Measurements from ENCODE around the gene DNAH8. TPM values are rescaled to one million over a fixed set of nuclear protein-coding genes. Genes with fewer than 3 reads are reported as not detected.
"Not testable (repeated sequence)": the region's sequence is repeated elsewhere in the genome, so short reads cannot be mapped to it uniquely, and the experiment has no call there.

The DNAH8 gene
- total RNA-seq, 1 donor from 2014 or later: not detected

DNA sequence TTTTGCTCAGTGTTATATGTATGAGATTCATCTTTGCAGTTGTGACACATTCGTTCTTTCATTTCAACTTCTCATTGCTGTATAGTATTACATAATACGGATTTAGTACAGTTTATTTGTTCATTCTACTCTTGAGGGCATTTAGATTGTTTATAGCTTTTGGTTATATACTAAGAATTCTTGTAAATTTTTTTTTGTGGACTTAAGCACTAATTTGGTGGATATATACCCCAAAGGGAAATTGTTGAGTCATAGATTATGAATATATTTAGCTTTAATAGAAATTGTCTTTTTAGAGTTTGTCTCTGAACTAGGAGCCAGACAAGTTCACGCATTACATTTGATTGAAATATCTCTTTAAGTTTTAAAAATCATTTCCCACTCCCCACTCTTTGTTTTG lies 79.6 kb downstream of the DNAH8 start:
- Histone ChIP-seq H3K79me2 (ENCODE audit: insufficient read depth, low read length) (no peaks in the 10 kb centered on the region), H3K9me3 (ENCODE audit: insufficient read depth, low read depth, low read length) (no peaks in the 10 kb centered on the region), H2AFZ (ENCODE audit: low read depth, low read length) (no peak overlapping the region), H3K4me3 (ENCODE audit: insufficient read depth, low read depth, low read length) (no peak overlapping the region), H3K4me2 (ENCODE audit: low read length) (no peak overlapping the region), H3K4me1 (ENCODE audit: insufficient read depth, low read length) (no peaks in the 10 kb centered on the region), H3K27ac (ENCODE audit: low read depth, low read length) (no peak overlapping the region), H3K27me3 (ENCODE audit: insufficient read depth, low read length) (no peaks in the 10 kb centered on the region), H3K36me3 (ENCODE audit: insufficient read depth, low read length) (no peaks in the 10 kb centered on the region), H3K9ac (ENCODE audit: low read length) (no peak overlapping the region), H4K20me1 (ENCODE audit: insufficient read depth, low read length) (no peaks in the 10 kb centered on the region)
- peaks cover 12% of the 10 kb centered on the region for H3K27me3 Mint-ChIP-seq (ENCODE audit: low read depth, unreplicated experiment)
- no peak overlapping the region for H3K27ac Mint-ChIP-seq (ENCODE audit: unreplicated experiment)
- H3K4me1 Mint-ChIP-seq (ENCODE audit: low read depth, unreplicated experiment): peaks cover 5% of the 10 kb centered on the region
- DNase-seq (ENCODE audit: low read depth): no peak
- H3K4me3 Mint-ChIP-seq (ENCODE audit: unreplicated experiment): no peak overlapping the region
- TF ChIP-seq, protein P1, sequence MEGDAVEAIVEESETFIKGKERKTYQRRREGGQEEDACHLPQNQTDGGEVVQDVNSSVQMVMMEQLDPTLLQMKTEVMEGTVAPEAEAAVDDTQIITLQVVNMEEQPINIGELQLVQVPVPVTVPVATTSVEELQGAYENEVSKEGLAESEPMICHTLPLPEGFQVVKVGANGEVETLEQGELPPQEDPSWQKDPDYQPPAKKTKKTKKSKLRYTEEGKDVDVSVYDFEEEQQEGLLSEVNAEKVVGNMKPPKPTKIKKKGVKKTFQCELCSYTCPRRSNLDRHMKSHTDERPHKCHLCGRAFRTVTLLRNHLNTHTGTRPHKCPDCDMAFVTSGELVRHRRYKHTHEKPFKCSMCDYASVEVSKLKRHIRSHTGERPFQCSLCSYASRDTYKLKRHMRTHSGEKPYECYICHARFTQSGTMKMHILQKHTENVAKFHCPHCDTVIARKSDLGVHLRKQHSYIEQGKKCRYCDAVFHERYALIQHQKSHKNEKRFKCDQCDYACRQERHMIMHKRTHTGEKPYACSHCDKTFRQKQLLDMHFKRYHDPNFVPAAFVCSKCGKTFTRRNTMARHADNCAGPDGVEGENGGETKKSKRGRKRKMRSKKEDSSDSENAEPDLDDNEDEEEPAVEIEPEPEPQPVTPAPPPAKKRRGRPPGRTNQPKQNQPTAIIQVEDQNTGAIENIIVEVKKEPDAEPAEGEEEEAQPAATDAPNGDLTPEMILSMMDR (IDR thresholded peaks at IDR 0.05; ENCODE audit: insufficient read depth, low read depth, low read length): no peak
- TF ChIP-seq EZH2 (IDR thresholded peaks at IDR 0.05; ENCODE audit: insufficient read depth, low read length): no peak
- no peaks in the 10 kb centered on the region for H3K9me3 Mint-ChIP-seq (ENCODE audit: unreplicated experiment)
- FAIRE-seq: no peak
- H3K36me3 Mint-ChIP-seq (ENCODE audit: low read depth, unreplicated experiment): no peaks in the 10 kb centered on the region

DNA sequence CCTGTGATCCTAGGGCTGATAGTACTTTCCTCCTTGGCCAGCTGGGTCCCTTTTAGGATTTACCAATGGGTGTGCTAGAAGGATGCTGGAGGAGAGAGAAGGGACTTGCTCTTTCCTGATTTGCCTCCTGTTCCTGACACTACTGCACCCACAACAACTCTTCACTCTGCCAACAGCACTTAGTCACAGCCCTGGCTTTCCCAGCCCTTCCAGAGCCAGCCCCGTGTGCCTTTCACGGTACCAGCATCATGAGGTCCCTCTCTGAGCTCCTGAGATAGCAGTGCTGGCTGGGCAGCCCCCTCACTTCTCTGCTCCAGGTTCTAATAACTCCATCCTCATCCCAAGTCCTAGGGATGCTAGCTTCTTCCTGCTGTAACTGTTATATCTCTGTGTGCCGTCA lies 80.9 kb downstream of the DNAH8 start:
- no peaks in the 10 kb centered on the region for H3K36me3 ChIP-seq (ENCODE audit: insufficient read depth, low read length)
- no peaks in the 10 kb centered on the region for H3K79me2 ChIP-seq (ENCODE audit: insufficient read depth, low read length)
- H3K27me3 ChIP-seq (ENCODE audit: insufficient read depth, low read length): no peaks in the 10 kb centered on the region
- FAIRE-seq (no peak), DNase-seq (ENCODE audit: low read depth) (no peak)
- no peak overlapping the region for H3K27ac ChIP-seq (ENCODE audit: low read depth, low read length)
- H3K4me1 Mint-ChIP-seq (ENCODE audit: low read depth, unreplicated experiment): peaks cover 5% of the 10 kb centered on the region
- no peaks in the 10 kb centered on the region for H3K4me1 ChIP-seq (ENCODE audit: insufficient read depth, low read length)
- H3K27me3 Mint-ChIP-seq (ENCODE audit: low read depth, unreplicated experiment): peaks cover 12% of the 10 kb centered on the region
- H3K4me2 ChIP-seq (ENCODE audit: low read length): no peak overlapping the region
- no peaks in the 10 kb centered on the region for H3K36me3 Mint-ChIP-seq (ENCODE audit: low read depth, unreplicated experiment)
- H3K9ac ChIP-seq (ENCODE audit: low read length): no peak overlapping the region
- no peak overlapping the region for H3K27ac Mint-ChIP-seq (ENCODE audit: unreplicated experiment)
- H3K9me3 Mint-ChIP-seq (ENCODE audit: unreplicated experiment): no peaks in the 10 kb centered on the region
- no peak overlapping the region for H3K4me3 ChIP-seq (ENCODE audit: insufficient read depth, low read depth, low read length)
- no peaks in the 10 kb centered on the region for H3K9me3 ChIP-seq (ENCODE audit: insufficient read depth, low read depth, low read length)
- H2AFZ ChIP-seq (ENCODE audit: low read depth, low read length): no peak overlapping the region
- no peak for TF ChIP-seq EZH2 (IDR thresholded peaks at IDR 0.05; ENCODE audit: insufficient read depth, low read length)
- TF ChIP-seq, protein P1 (IDR thresholded peaks at IDR 0.05; ENCODE audit: insufficient read depth, low read depth, low read length): no peak
- H3K4me3 Mint-ChIP-seq (ENCODE audit: unreplicated experiment): no peak overlapping the region
- no peaks in the 10 kb centered on the region for H4K20me1 ChIP-seq (ENCODE audit: insufficient read depth, low read length)

DNA sequence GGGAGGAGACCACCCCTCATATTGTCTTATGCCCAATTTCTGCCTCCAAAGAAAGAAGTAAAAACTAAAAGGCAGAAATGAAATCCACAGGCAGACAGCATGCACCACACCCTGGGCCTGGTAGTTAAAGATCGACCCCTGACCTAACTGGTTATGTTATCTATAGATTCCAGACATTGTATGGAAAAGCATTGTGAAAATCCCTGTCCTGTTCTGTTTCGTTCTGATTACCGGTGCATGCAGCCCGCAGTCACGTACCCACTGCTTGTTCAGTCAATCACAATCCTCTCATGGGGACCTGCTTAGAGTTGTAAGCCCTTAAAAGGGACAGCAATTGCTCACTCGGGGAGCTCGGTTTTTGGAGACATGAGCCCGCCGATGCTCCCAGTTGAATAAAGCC lies 81.3 kb downstream of the DNAH8 start:
- H3K4me1 ChIP-seq (ENCODE audit: insufficient read depth, low read length); H3K9me3 ChIP-seq (ENCODE audit: insufficient read depth, low read depth, low read length); H3K27ac Mint-ChIP-seq (ENCODE audit: unreplicated experiment); H3K79me2 ChIP-seq (ENCODE audit: insufficient read depth, low read length); H3K9me3 Mint-ChIP-seq (ENCODE audit: unreplicated experiment); H3K4me1 Mint-ChIP-seq (ENCODE audit: low read depth, unreplicated experiment); H3K4me3 ChIP-seq (ENCODE audit: insufficient read depth, low read depth, low read length); H4K20me1 ChIP-seq (ENCODE audit: insufficient read depth, low read length); H3K9ac ChIP-seq (ENCODE audit: low read length); DNase-seq (ENCODE audit: low read depth); H3K27me3 ChIP-seq (ENCODE audit: insufficient read depth, low read length); H3K4me3 Mint-ChIP-seq (ENCODE audit: unreplicated experiment); H3K27ac ChIP-seq (ENCODE audit: low read depth, low read length); H2AFZ ChIP-seq (ENCODE audit: low read depth, low read length); H3K36me3 Mint-ChIP-seq (ENCODE audit: low read depth, unreplicated experiment); FAIRE-seq; H3K36me3 ChIP-seq (ENCODE audit: insufficient read depth, low read length); H3K4me2 ChIP-seq (ENCODE audit: low read length): not testable (repeated sequence)
- peaks cover 14% of the 10 kb centered on the region for H3K27me3 Mint-ChIP-seq (ENCODE audit: low read depth, unreplicated experiment)
